K562 (cell line): ENCODE measurements around the gene TTBK1. TPM values are rescaled to one million over a fixed set of nuclear protein-coding genes. Genes with fewer than 3 reads are reported as not detected.

Experiments used
- ATAC-seq: fragments of 200-7000 bp; cut with Tn5 transposase; 3 replicates; pipeline ENCODE4 v1.9.1; 2020; ENCODE audit warnings: moderate library complexity
- BruUV-seq: library from RNA; stranded (reverse); fragments of 400-500 nt; replicated peaks from 2 replicates; lab custom pipeline; 2021; lab: Mats Ljungman, UMichigan
- CTCF ChIA-PET: fragments of 300-600 bp; formaldehyde crosslinking; extraction: SDS; loops from one replicate; lab custom pipeline; 2021; ENCODE audit warnings: low intra/inter-chr PET ratio; lab: Yijun Ruan, JAX
- POLR2A ChIA-PET: fragments of 300-600, 350-650 bp; sonication (Branson Sonifier 250); formaldehyde crosslinking; extraction: SDS; loops from one replicate; lab custom pipeline; 2021; ENCODE audit warnings: antibody characterized with exemption, inconsistent platforms; lab: Yijun Ruan, JAX
- DNase-seq, 4 experiments: peaks; one replicate each; pipeline versions ENCODE4 v3.0.0 to v3.0.0-alpha.2; 2011 to 2018; ENCODE audit warnings: low spot score in 3 of 4, mixed read lengths in 3 of 4; ENCODE audit errors: extremely low read depth in 1 of 4
- FAIRE-seq: peaks from 2 replicates; lab custom pipeline; 2011; peaks lifted over from hg19 to GRCh38; lab: Jason Lieb, UNC
- H2AFZ ChIP-seq: 2 replicates; pipeline ENCODE4 v1.6.0; 2011; ENCODE audit warnings: low read depth, low read length, control low read depth, inconsistent platforms
- H3K27ac ChIP-seq: fragments of 200-600 bp; 3 replicates; pipeline ENCODE4 v1.8.0; 2011; ENCODE audit warnings: low read depth, mild to moderate bottlenecking, control low read depth, inconsistent platforms, low read length, moderate library complexity, mixed read lengths; ENCODE audit errors: extremely low read depth
- H3K27me3 ChIP-seq, 2 experiments: fragments of 300-600 bp in 1 of 2; 2 replicates in 1 of 2; 3 replicates in 1 of 2; pipeline versions ENCODE4 v1.6.0 to v1.8.0; 2011; ENCODE audit warnings: inconsistent platforms in 2 of 2, low read length in 2 of 2, mild to moderate bottlenecking in 1 of 2, mixed read lengths in 1 of 2, moderate library complexity in 1 of 2; ENCODE audit not compliant: control insufficient read depth in 2 of 2, insufficient read depth in 2 of 2
- H3K36me3 ChIP-seq: fragments of 300-600 bp; 3 replicates; pipeline ENCODE4 v1.8.0; 2011; ENCODE audit warnings: mild to moderate bottlenecking, low read length, inconsistent platforms; ENCODE audit not compliant: control insufficient read depth, insufficient read depth
- H3K4me1 ChIP-seq, 2 experiments: fragments of 200-600 bp in 1 of 2; replicated peaks in 1 of 2; 2 replicates in 1 of 2; 3 replicates in 1 of 2; pipeline versions ENCODE4 v1.5.1 to v1.8.0; 2011; ENCODE audit warnings: inconsistent platforms in 2 of 2, low read length in 2 of 2, mild to moderate bottlenecking in 1 of 2, mixed read lengths in 1 of 2, moderate library complexity in 1 of 2; ENCODE audit not compliant: control insufficient read depth in 2 of 2, insufficient read depth in 2 of 2
- H3K4me2 ChIP-seq: 2 replicates; pipeline ENCODE4 v1.6.1; 2011; ENCODE audit warnings: low read length, control low read depth, inconsistent platforms, mixed read lengths; ENCODE audit not compliant: insufficient read depth
- H3K4me3 ChIP-seq: fragments of 200-600 bp; sonication (generic), shearing (Covaris generic); 2 replicates; pipeline ENCODE4 v1.5.1; 2016; ENCODE audit warnings: control low read depth, inconsistent platforms
- H3K79me2 ChIP-seq: fragments of 200-600 bp; 3 replicates; pipeline ENCODE4 v1.8.0; 2011; ENCODE audit warnings: low read length, inconsistent platforms; ENCODE audit not compliant: control insufficient read depth, insufficient read depth
- H3K9ac ChIP-seq, 2 experiments: 2 replicates each; pipeline versions ENCODE4 v1.6.0 to v1.6.1; 2011; ENCODE audit warnings: low read depth in 2 of 2, low read length in 2 of 2, control low read depth in 1 of 2, inconsistent platforms in 1 of 2, mild to moderate bottlenecking in 1 of 2, mixed read lengths in 1 of 2; ENCODE audit not compliant: insufficient read depth in 1 of 2
- H3K9me1 ChIP-seq: one replicate; pipeline ENCODE4 v1.6.0; 2011; ENCODE audit warnings: inconsistent platforms, mild to moderate bottlenecking, low read length, moderate library complexity; ENCODE audit not compliant: control insufficient read depth, insufficient read depth
- H3K9me3 ChIP-seq: replicated peaks from 2 replicates; pipeline ENCODE4 v1.5.1; 2011; ENCODE audit warnings: low read depth, low read length, inconsistent platforms; ENCODE audit not compliant: control insufficient read depth, insufficient read depth
- H4K20me1 ChIP-seq: replicated peaks from 2 replicates; pipeline ENCODE4 v1.6.1; 2011; ENCODE audit warnings: low read length, inconsistent platforms, mixed read lengths; ENCODE audit not compliant: control insufficient read depth, insufficient read depth
- CC2D1A ChIP-seq: fragments of 450-650 bp; IDR thresholded peaks from 2 replicates; pipeline ENCODE4 v1.6.1; 2017; ENCODE audit warnings: mild to moderate bottlenecking
- FOSL1 ChIP-seq: fragments of 200-800 bp; sonication (Bioruptor generic); conservative IDR thresholded peaks from 2 replicates; pipeline ENCODE4 v1.6.1; 2016; ENCODE audit warnings: missing genetic modification characterization, missing compliant biosample characterization
- HNRNPH1 ChIP-seq: fragments of 200-400 bp; formaldehyde crosslinking; optimal IDR thresholded peaks from 2 replicates; pipeline ENCODE3; 2017; ENCODE audit warnings: low read depth, mild to moderate bottlenecking, low read length, moderate library complexity
- HSF4 ChIP-seq: fragments of 250-450 bp; sonication (Bioruptor Pico); IDR thresholded peaks from 2 replicates; pipeline ENCODE4 v2.1.2; 2022; ENCODE audit warnings: mild to moderate bottlenecking, moderate library complexity, borderline replicate concordance
- KAT8 ChIP-seq: fragments of 450-650 bp; IDR thresholded peaks from 2 replicates; pipeline ENCODE4 v1.6.1; 2016; ENCODE audit warnings: low read depth, mild to moderate bottlenecking
- PHB2 ChIP-seq: fragments of 450-650 bp; IDR thresholded peaks from 2 replicates; pipeline ENCODE4 v1.6.1; 2017; ENCODE audit warnings: low read depth
- RCOR1 ChIP-seq, 2 experiments: IDR thresholded peaks; 2 replicates each; pipeline ENCODE4 v1.6.1; 2012; ENCODE audit warnings: low read depth in 2 of 2, low read length in 2 of 2, borderline replicate concordance in 1 of 2, improper control_type of control experiment in 1 of 2
- SMARCC2 ChIP-seq: fragments of 450-650 bp; IDR thresholded peaks from 2 replicates; pipeline ENCODE4 v1.6.1; 2017; ENCODE audit warnings: antibody characterized with exemption, moderate library complexity, mild to moderate bottlenecking, low read depth
- SMARCE1 ChIP-seq: fragments of 450-650 bp; IDR thresholded peaks from 2 replicates; pipeline ENCODE4 v1.7.1; 2016; ENCODE audit warnings: mild to moderate bottlenecking
- ZNF143 ChIP-seq: sonication (generic); formaldehyde crosslinking; IDR thresholded peaks from 2 replicates; pipeline ENCODE4 v1.9.0; 2022; ENCODE audit warnings: mild to moderate bottlenecking, missing genetic modification reagents
- ZSCAN29 ChIP-seq: fragments of 450-650 bp; IDR thresholded peaks from 2 replicates; pipeline ENCODE4 v1.6.1; 2017
- WGBS: fragments of 100-300 bp; shearing (Covaris generic); methylation state at CpG from one replicate; pipeline ENCODE4 v1.1.6; 2016; ENCODE audit warnings: low coverage, mixed read lengths; ENCODE audit not compliant: insufficient coverage; ENCODE audit errors: missing lambda C conversion rate; 5-methylcytosine and 5-hydroxymethylcytosine counted together
- in situ Hi-C: fragments of 300-500 bp; cut with MboI; formaldehyde crosslinking; loops from 4 replicates; pipeline ENCODE4 v1.15.0; 2018; ENCODE audit warnings: inconsistent platforms, mixed read lengths
- intact Hi-C: fragments of 100-400 bp; cut with micrococcal nuclease; formaldehyde crosslinking; loops from 2 replicates; pipeline ENCODE4 v1.14.2; 2022
- polyA plus RNA-seq, 8 experiments: library from polyadenylated mRNA; depleted of rRNA in 4 of 8; stranded (reverse) in 5 of 8; unstranded in 3 of 8; fragments of >200 nt; fragmentation: Nextera tagmentation in 2 of 8; fragmentation: Illumina TruSeq in 1 of 8; extraction: Ambion mirVana in 2 of 8; extraction: Trizol in 1 of 8; gene quantifications; 2 replicates each; pipeline versions ENCODE4 v1.2.1 to v1.2.3, GENCODE V29; 2011 to 2014; ENCODE audit warnings: inconsistent platforms in 1 of 8, missing spikeins in 1 of 8
- total RNA-seq, 7 experiments: library from RNA; depleted of rRNA in 6 of 7; stranded (reverse); fragments of >200 nt in 6 of 7; fragmentation: Illumina TruSeq in 2 of 7; extraction: Trizol in 2 of 7; gene quantifications; 2 replicates each; pipeline versions ENCODE4 v1.2.1 to v1.2.3, GENCODE V29; 2011 to 2021; ENCODE audit warnings: low replicate concordance in 1 of 7
- TF ChIP-seq, protein P1 (sequence below): sonication (generic); formaldehyde crosslinking; IDR thresholded peaks from 2 replicates; pipeline ENCODE4 v1.9.0; 2022; ENCODE audit warnings: mild to moderate bottlenecking, missing genetic modification reagents

TTBK1 gene
- total and polyA plus RNA-seq, 9 of the 15 experiments (the other 6 are each of a cell fraction or from before 2014, with no cell fraction given), result not detected

DNA sequence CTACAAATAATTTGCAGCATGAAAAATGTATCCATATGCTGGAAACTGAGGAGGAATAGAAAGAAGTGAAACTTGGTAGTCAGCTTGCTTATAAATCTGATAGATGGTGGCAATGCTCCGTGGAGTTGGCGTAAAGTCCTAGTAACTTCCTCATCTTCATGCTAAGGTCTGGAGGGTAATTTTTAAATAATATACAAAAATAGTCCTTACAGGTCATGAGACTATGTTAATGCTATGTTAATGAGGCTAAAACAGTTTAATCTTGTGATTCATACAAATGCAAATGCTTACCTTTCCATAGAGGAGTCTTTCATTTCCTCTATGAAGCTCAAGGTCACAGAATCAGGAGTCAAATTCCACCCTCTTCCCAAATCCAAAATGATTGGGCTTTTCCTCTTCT lies 74.7 kb downstream of the TTBK1 start:
- BruUV-seq, result no TSS peak
- Histone ChIP-seq H4K20me1 (no peaks in the 10 kb centered on the region), H3K4me2 (no peak overlapping the region), H3K9me3 (no peaks in the 10 kb centered on the region), H3K9ac (no peak overlapping the region), H3K27me3 (peaks cover 6 to 13% of the 10 kb centered on the region in 2 experiments; a peak in 3 of 5 replicates), H3K4me1 (no peaks in the 10 kb centered on the region), H3K27ac (no peak overlapping the region), H3K79me2 (no peaks in the 10 kb centered on the region), H3K9me1 (peaks cover 3% of the 10 kb centered on the region), H2AFZ (no peak overlapping the region), H3K36me3 (no peaks in the 10 kb centered on the region), H3K4me3 (no peak overlapping the region)
- TF ChIP-seq FOSL1 (tag), result no peak
- no peak for TF ChIP-seq SMARCE1
- no peak for TF ChIP-seq SMARCC2
- no peak for TF ChIP-seq RCOR1 (IDR thresholded peaks at IDR 0.05; ENCODE audit: borderline replicate concordance in 1 of 2, low read depth in 2 of 2, low read length in 2 of 2)
- TF ChIP-seq, protein P1, sequence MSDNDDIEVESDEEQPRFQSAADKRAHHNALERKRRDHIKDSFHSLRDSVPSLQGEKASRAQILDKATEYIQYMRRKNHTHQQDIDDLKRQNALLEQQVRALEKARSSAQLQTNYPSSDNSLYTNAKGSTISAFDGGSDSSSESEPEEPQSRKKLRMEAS (CRISPR knock-in tag), result no peak
- no peak for TF ChIP-seq PHB2
- TF ChIP-seq HSF4 (CRISPR knock-in tag), result no peak
- TF ChIP-seq CC2D1A, result no peak
- no peak for TF ChIP-seq HNRNPH1
- TF ChIP-seq ZNF143 (CRISPR knock-in tag), result no peak
- no peak for TF ChIP-seq ZSCAN29
- TF ChIP-seq KAT8, result no peak
- WGBS, result 22% methylated on average over 2 of the region's 2 CpGs
- ATAC-seq (no peak), DNase-seq (no peak), FAIRE-seq (no peak)
- ChIA-PET POLR2A (interaction anchor here (1.1 to 1.8 kb wide), 4 partner anchors 9 to 29 kb away, joined by 3 to 6 read pairs (median 4); partner anchors contain the start of gene CRIP3), CTCF (no interaction called here)
- intact Hi-C loops, result no loop called here
- in situ Hi-C loops, result no loop called here
